Measurements from ENCODE around the gene WDR27. TPM values are rescaled to one million over a fixed set of nuclear protein-coding genes. Genes with fewer than 3 reads are reported as not detected.
"Not testable (repeated sequence)": the region's sequence is repeated elsewhere in the genome, so short reads cannot be mapped to it uniquely, and the experiment has no call there.

Gene WDR27
- total RNA-seq, 5 donors from 2014 or later (not counting 1 experiment from before 2014, with no cell fraction given): 39.7 to 71.5 (median 52.5) TPM

DNA sequence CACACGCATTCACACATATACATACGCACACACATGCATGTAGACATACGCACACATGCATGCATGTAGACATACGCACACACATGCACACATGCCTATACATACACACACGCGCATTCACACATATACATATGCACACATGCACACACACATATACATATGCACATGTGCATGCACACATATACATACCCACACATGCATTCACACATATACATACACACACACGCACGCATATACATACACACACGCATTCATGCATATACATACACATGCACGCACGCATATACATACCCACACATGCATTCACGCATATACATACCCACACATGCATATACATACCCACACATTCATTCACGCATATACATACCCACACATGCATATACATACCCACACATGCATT lies 80.5 kb downstream of the WDR27 start:
- WGBS (ENCODE audit: insufficient coverage): 88% methylated on average over 11 of the region's 13 CpGs
- DNase-seq: no peak
- Mint-ChIP-seq H3K4me1 (peaks cover 0 to 2% (median 0%) of the 10 kb centered on the region in 3 donors), H3K27ac (no peak overlapping the region), H3K9me3 (peaks cover 1 to 7% (median 5%) of the 10 kb centered on the region in 3 donors), H3K27me3 (no peaks in the 10 kb centered on the region), H3K36me3 (peaks cover 31% of the 10 kb centered on the region), H3K4me3 (no peak overlapping the region)
- ATAC-seq (replicated peaks in 1 of 4): no peak
- Histone ChIP-seq H3K9me3 (no peaks in the 10 kb centered on the region), H3K27me3 (replicated peaks in 1 of 2; ENCODE audit: control insufficient read depth in 2 of 2, extremely low read depth in 1 of 2, insufficient read depth in 2 of 2, low read length in 1 of 2) (no peaks in the 10 kb centered on the region), H3K4me3 (ENCODE audit: control insufficient read depth in 1 of 2, extremely low read depth in 1 of 2, low read length in 1 of 2) (no peak overlapping the region), H3K4me1 (ENCODE audit: control insufficient read depth in 1 of 2, extremely low read depth in 1 of 2, insufficient read depth in 2 of 2, low read length in 2 of 2) (no peaks in the 10 kb centered on the region), H3K27ac (ENCODE audit: low read length) (no peak overlapping the region), H3K36me3 (ENCODE audit: control insufficient read depth in 2 of 2, extremely low read depth in 1 of 2, insufficient read depth in 1 of 2, low read length in 1 of 2) (peaks cover 0 to 3% of the 10 kb centered on the region in 2 donors)
- ChIA-PET CTCF (no interaction called here), POLR2A (no interaction called here)

DNA sequence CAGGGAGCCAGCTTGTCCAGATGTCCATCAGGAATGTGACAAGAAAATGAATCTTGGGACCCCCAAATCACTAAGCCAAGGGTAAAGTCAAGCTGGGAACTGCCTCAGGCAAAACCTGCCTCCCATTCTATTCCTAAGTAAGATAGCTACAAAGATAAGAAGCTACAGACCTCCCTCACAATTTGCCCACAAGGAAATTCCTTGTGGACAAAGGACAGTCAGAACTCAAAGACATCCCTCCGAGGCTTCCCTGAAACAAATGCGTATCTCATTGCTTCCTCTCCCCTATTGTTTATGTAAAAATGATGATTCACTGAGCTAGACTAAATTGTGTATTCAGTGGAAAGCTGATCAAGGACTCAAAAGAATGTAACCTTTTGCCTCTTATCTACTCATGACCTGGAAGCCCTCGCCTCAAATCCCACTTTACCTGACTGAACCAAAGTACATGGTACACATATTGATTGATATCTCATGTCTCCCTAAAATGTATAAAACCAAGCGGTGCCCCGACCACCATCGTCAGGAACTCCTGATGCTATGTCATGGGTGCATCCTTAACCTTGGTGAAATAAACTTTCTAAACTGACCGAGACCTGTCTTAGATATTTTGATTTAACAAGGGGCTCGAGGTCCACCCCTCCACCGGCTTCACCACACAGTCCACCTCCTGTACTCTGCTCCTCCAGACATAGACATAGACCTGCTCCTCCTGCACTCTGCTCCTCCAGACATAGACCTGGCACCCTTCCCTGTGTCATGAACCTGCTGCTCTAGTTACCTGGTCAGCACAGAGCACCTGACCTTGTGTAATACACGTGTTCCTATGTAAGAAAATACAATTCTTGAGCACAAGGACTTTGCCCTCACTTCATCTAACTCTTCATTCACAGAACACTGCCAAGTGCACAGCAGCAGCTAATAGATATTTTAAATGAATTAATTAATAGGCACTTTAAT lies 81.4 kb downstream of the WDR27 start:
- peaks cover 0 to 2% (median 0%) of the 10 kb centered on the region in 3 donors for H3K4me1 Mint-ChIP-seq
- Histone ChIP-seq H3K4me3 (ENCODE audit: control insufficient read depth in 1 of 2, extremely low read depth in 1 of 2, low read length in 1 of 2) (no peak overlapping the region), H3K27ac (ENCODE audit: low read length) (no peak overlapping the region), H3K4me1 (ENCODE audit: control insufficient read depth in 1 of 2, extremely low read depth in 1 of 2, insufficient read depth in 2 of 2, low read length in 2 of 2) (no peaks in the 10 kb centered on the region), H3K9me3 (no peaks in the 10 kb centered on the region), H3K27me3 (replicated peaks in 1 of 2; ENCODE audit: control insufficient read depth in 2 of 2, extremely low read depth in 1 of 2, insufficient read depth in 2 of 2, low read length in 1 of 2) (no peaks in the 10 kb centered on the region), H3K36me3 (ENCODE audit: control insufficient read depth in 2 of 2, extremely low read depth in 1 of 2, insufficient read depth in 1 of 2, low read length in 1 of 2) (peaks cover 0 to 3% of the 10 kb centered on the region in 2 donors)
- CTCF ChIA-PET: no interaction called here
- no peak overlapping the region for H3K27ac Mint-ChIP-seq
- WGBS (ENCODE audit: insufficient coverage): 97% methylated on average over 6 of the region's 10 CpGs
- DNase-seq (no peak), ATAC-seq (replicated peaks in 1 of 4) (no peak)
- no peak overlapping the region for H3K4me3 Mint-ChIP-seq
- no peaks in the 10 kb centered on the region for H3K27me3 Mint-ChIP-seq
- POLR2A ChIA-PET: no interaction called here
- H3K36me3 Mint-ChIP-seq: peaks cover 33% of the 10 kb centered on the region
- H3K9me3 Mint-ChIP-seq: peaks cover 2 to 10% (median 5%) of the 10 kb centered on the region in 3 donors

DNA sequence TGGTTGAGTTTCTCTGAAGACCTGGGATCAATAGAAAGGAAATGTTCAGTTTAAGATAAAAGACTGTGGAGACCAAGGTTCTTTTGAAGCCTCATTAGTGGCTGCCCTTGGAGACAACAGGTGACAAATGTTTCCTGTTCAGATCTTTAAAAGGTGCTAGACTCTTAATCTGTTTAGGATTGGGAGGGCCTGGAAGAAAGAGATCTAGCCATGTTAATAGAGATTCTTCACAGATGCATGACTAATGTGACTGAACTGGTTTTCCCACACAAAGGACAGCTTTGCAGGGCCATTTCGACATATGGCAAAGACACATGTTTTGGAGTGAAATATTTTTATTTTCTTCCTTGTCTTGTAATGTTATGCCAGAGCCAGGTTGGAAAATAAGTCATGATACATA lies 82.2 kb downstream of the WDR27 start:
- Mint-ChIP-seq H3K36me3 (peaks cover 29% of the 10 kb centered on the region), H3K9me3 (peaks cover 2 to 10% (median 5%) of the 10 kb centered on the region in 3 donors), H3K4me1 (peaks cover 0 to 2% (median 0%) of the 10 kb centered on the region in 3 donors), H3K27ac (no peak overlapping the region), H3K4me3 (no peak overlapping the region), H3K27me3 (no peaks in the 10 kb centered on the region)
- no CpG with 5 or more reads among the region's 1 CpG for WGBS (ENCODE audit: insufficient coverage)
- POLR2A ChIA-PET: no interaction called here
- Histone ChIP-seq H3K9me3 (no peaks in the 10 kb centered on the region), H3K4me3 (ENCODE audit: control insufficient read depth in 1 of 2, extremely low read depth in 1 of 2, low read length in 1 of 2) (no peak overlapping the region), H3K27me3 (replicated peaks in 1 of 2; ENCODE audit: control insufficient read depth in 2 of 2, extremely low read depth in 1 of 2, insufficient read depth in 2 of 2, low read length in 1 of 2) (no peaks in the 10 kb centered on the region), H3K27ac (ENCODE audit: low read length) (no peak overlapping the region), H3K36me3 (ENCODE audit: control insufficient read depth in 2 of 2, extremely low read depth in 1 of 2, insufficient read depth in 1 of 2, low read length in 1 of 2) (peaks cover 0 to 3% of the 10 kb centered on the region in 2 donors), H3K4me1 (ENCODE audit: control insufficient read depth in 1 of 2, extremely low read depth in 1 of 2, insufficient read depth in 2 of 2, low read length in 2 of 2) (no peaks in the 10 kb centered on the region)
- DNase-seq (no peak), ATAC-seq (replicated peaks in 1 of 4) (no peak)
- CTCF ChIA-PET: no interaction called here

DNA sequence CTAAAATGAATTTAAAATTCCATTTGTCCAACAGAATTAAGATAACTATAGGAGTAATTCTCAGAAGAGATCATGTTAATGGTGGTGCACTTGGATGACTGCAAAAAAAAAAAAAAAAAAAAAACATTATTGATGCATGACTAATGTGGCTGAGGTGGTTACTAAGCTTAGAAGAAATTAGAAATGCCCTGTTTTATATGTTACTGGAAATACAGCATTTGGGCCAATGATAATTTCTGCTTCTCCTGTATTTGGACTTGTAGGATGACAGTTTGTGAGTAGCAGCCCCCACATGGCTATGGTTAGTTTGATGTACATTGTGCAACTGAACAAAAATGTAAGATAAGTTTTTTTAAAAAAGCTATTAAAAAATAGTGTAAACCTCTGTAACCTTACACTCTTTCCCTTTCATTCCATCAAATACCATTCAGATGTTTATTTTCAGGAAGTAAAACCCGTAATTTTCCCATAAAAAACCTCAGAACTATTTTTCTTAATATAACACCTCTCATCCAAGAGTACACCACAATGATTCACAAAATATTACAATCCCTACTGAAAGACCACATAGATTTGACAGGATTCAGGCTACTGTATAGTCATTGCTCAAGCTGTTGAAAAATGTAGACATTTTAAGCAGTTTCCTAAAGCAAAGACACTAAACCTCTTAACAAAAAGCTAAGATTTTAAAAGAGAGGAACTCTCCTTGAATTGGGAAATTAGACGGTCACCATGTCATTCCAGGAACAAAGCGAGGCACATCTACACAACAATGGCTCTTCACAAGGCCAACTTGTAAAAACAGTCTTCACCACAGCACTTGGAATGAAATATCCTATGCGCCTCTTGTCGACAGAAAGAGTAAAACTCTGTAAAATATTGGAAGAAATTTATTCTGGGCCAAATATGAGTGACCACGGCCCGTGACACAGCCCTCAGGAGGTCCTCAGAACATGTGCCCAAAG lies 83.0 kb downstream of the WDR27 start:
- H3K36me3 Mint-ChIP-seq: peaks cover 25% of the 10 kb centered on the region
- WGBS (ENCODE audit: insufficient coverage): 100% methylated on average over 4 of the region's 7 CpGs
- H3K9me3 ChIP-seq: no peaks in the 10 kb centered on the region
- H3K4me1 ChIP-seq (ENCODE audit: control insufficient read depth in 1 of 2, extremely low read depth in 1 of 2, insufficient read depth in 2 of 2, low read length in 2 of 2): no peaks in the 10 kb centered on the region
- peaks cover 2 to 10% (median 5%) of the 10 kb centered on the region in 3 donors for H3K9me3 Mint-ChIP-seq
- no peak for ATAC-seq (replicated peaks in 1 of 4)
- no peak for DNase-seq
- H3K27me3 ChIP-seq (replicated peaks in 1 of 2; ENCODE audit: control insufficient read depth in 2 of 2, extremely low read depth in 1 of 2, insufficient read depth in 2 of 2, low read length in 1 of 2): no peaks in the 10 kb centered on the region
- ChIA-PET CTCF (interaction anchor here in 1 of 2 donors (0.7 kb wide), 1 partner anchor 31 kb away, joined by 5 read pairs; no protein-coding TSS in a partner anchor), POLR2A (no interaction called here)
- no peaks in the 10 kb centered on the region for H3K36me3 ChIP-seq (ENCODE audit: control insufficient read depth in 2 of 2, extremely low read depth in 1 of 2, insufficient read depth in 1 of 2, low read length in 1 of 2)
- peaks cover 0 to 2% (median 0%) of the 10 kb centered on the region in 3 donors for H3K4me1 Mint-ChIP-seq
- no peak overlapping the region for H3K27ac ChIP-seq (ENCODE audit: low read length)
- no peak overlapping the region for H3K27ac Mint-ChIP-seq
- no peak overlapping the region for H3K4me3 Mint-ChIP-seq
- no peaks in the 10 kb centered on the region for H3K27me3 Mint-ChIP-seq
- H3K4me3 ChIP-seq (ENCODE audit: control insufficient read depth in 1 of 2, extremely low read depth in 1 of 2, low read length in 1 of 2): no peak overlapping the region

DNA sequence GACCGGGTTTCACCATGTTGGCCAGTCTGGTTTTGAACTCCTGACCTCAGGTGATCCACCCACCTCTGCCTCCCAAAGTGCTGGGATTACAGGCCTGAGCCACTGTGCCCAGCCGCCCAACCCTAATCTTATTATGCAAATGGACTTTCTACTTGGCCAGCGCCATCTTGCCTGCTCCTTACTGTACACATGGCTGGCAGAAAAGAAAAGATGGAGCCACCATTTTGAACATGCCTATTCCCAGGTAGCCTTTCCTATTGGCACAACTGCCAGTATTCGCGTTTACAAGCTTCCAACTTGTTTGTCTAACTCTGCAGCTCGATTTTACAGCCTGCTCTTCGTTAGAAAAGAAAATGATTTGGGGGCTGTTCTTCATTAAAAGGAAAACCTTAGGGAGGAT lies 84.3 kb downstream of the WDR27 start:
- peaks cover 0 to 2% (median 0%) of the 10 kb centered on the region in 3 donors for H3K4me1 Mint-ChIP-seq
- Histone ChIP-seq H3K4me1 (ENCODE audit: control insufficient read depth in 1 of 2, extremely low read depth in 1 of 2, insufficient read depth in 2 of 2, low read length in 2 of 2) (no peaks in the 10 kb centered on the region), H3K9me3 (no peaks in the 10 kb centered on the region), H3K27ac (ENCODE audit: low read length) (no peak overlapping the region), H3K4me3 (ENCODE audit: control insufficient read depth in 1 of 2, extremely low read depth in 1 of 2, low read length in 1 of 2) (no peak overlapping the region), H3K36me3 (ENCODE audit: control insufficient read depth in 2 of 2, extremely low read depth in 1 of 2, insufficient read depth in 1 of 2, low read length in 1 of 2) (no peaks in the 10 kb centered on the region), H3K27me3 (replicated peaks in 1 of 2; ENCODE audit: control insufficient read depth in 2 of 2, extremely low read depth in 1 of 2, insufficient read depth in 2 of 2, low read length in 1 of 2) (no peaks in the 10 kb centered on the region)
- no peak overlapping the region for H3K27ac Mint-ChIP-seq
- CTCF ChIA-PET: no interaction called here
- H3K27me3 Mint-ChIP-seq: no peaks in the 10 kb centered on the region
- H3K4me3 Mint-ChIP-seq: no peak overlapping the region
- H3K9me3 Mint-ChIP-seq: peaks cover 2 to 10% (median 5%) of the 10 kb centered on the region in 3 donors
- WGBS (ENCODE audit: insufficient coverage): 96% methylated on average over 3 of the region's 7 CpGs
- DNase-seq (no peak), ATAC-seq (replicated peaks in 1 of 4) (no peak)
- H3K36me3 Mint-ChIP-seq: peaks cover 29% of the 10 kb centered on the region
- POLR2A ChIA-PET: no interaction called here

DNA sequence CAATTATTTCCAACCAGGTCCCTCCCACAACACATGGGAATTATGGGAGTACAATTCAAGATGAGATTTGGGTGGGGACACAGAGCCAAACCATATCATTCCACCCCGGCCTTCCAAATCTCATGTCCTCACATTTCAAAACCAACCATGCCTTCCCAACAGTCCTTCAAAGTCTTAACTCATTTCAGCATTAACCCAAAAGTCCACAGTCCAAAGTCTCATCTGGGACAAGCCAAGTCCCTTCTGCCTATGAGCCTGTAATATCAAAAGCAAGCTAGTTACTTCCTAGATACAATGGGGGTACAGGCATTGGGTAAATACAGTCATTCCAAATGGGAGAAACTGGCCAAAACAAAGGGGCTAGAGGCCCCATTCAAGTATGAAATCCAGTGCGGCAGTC lies 93.2 kb downstream of the WDR27 start:
- ATAC-seq (replicated peaks in 1 of 4); H3K27me3 Mint-ChIP-seq; POLR2A ChIA-PET; H3K4me1 Mint-ChIP-seq; H3K4me3 ChIP-seq (ENCODE audit: control insufficient read depth in 1 of 2, extremely low read depth in 1 of 2, low read length in 1 of 2); H3K4me1 ChIP-seq (ENCODE audit: control insufficient read depth in 1 of 2, extremely low read depth in 1 of 2, insufficient read depth in 2 of 2, low read length in 2 of 2); H3K9me3 ChIP-seq; H3K4me3 Mint-ChIP-seq; H3K36me3 ChIP-seq (ENCODE audit: control insufficient read depth in 2 of 2, extremely low read depth in 1 of 2, insufficient read depth in 1 of 2, low read length in 1 of 2); CTCF ChIA-PET; H3K27ac Mint-ChIP-seq; DNase-seq; H3K27me3 ChIP-seq (replicated peaks in 1 of 2; ENCODE audit: control insufficient read depth in 2 of 2, extremely low read depth in 1 of 2, insufficient read depth in 2 of 2, low read length in 1 of 2); H3K9me3 Mint-ChIP-seq; H3K27ac ChIP-seq (ENCODE audit: low read length): not testable (repeated sequence)
- H3K36me3 Mint-ChIP-seq: peaks cover 43% of the 10 kb centered on the region
- 100% methylated on average over 2 of the region's 2 CpGs for WGBS (ENCODE audit: insufficient coverage)
